Neutrophil (primary cell): ENCODE data around the gene ISG20L2.
A peak's percentile ranks its signal among the peaks of the same experiment; 100 is the strongest.

ENCODE experiments used
- H3K27ac ChIP-seq: fragments of 200-600 bp; sonication (generic); 2 replicates; pipeline ENCODE4 v1.5.1; 2016; ENCODE audit warnings: mild to moderate bottlenecking, moderate library complexity
- H3K27me3 ChIP-seq: fragments of 200-600 bp; sonication (generic); 2 replicates; pipeline ENCODE4 v1.6.0; 2016; ENCODE audit warnings: mild to moderate bottlenecking
- H3K36me3 ChIP-seq: fragments of 200-600 bp; sonication (generic); 2 replicates; pipeline ENCODE4 v1.5.1; 2017
- H3K4me1 ChIP-seq, 2 experiments: fragments of 200-600 bp in 1 of 2; sonication (generic) in 1 of 2; 1 replicate in 1 of 2; 2 replicates in 1 of 2; pipeline versions ENCODE4 v1.5.1 to v1.6.1; 2013 to 2016; ENCODE audit warnings: low read depth in 1 of 2, low read length in 1 of 2, mild to moderate bottlenecking in 1 of 2, moderate library complexity in 1 of 2; ENCODE audit not compliant: control insufficient read depth in 1 of 2, insufficient read depth in 1 of 2
- H3K4me3 ChIP-seq, 2 experiments: fragments of 200-600 bp in 1 of 2; sonication (generic) in 1 of 2; 1 replicate in 1 of 2; 2 replicates in 1 of 2; pipeline ENCODE4 v1.5.1; 2013 to 2016; ENCODE audit warnings: low read depth in 1 of 2, low read length in 1 of 2, mild to moderate bottlenecking in 1 of 2, moderate library complexity in 1 of 2
- H3K9me3 ChIP-seq: fragments of 200-600 bp; sonication (generic); 2 replicates; pipeline ENCODE4 v1.5.1; 2016
- CTCF ChIP-seq: fragments of 200-600 bp; sonication (generic); IDR thresholded peaks from 2 replicates; pipeline ENCODE4 v1.5.1; 2016; ENCODE audit warnings: antibody characterized with exemption

ISG20L2 gene

GRCh38 chr1:156740741-156741480, 12.3 kb upstream of the ISG20L2 start, which contains the start of gene MRPL24:
Gene MRPL24 (minus strand): TSS chr1:156741088. CDS start chr1:156738704, 2,384 bp downstream.
- no peaks in the 10 kb centered on the region for H3K9me3 ChIP-seq
- TF ChIP-seq CTCF, result peak; percentile 28
- H3K4me3 ChIP-seq, result peak within 1 kb of the TSS; percentile 77 to 82
- H3K36me3 ChIP-seq, result peaks cover 41% of the 10 kb centered on the region
- H3K27ac ChIP-seq, result peak within 1 kb of the TSS; percentile 90
- H3K27me3 ChIP-seq, result no peaks in the 10 kb centered on the region
- H3K4me1 ChIP-seq, result peaks cover 33 to 39% of the 10 kb centered on the region in 2 experiments

- no peak for TF ChIP-seq CTCF
- Histone ChIP-seq H3K27me3 (no peaks in the 10 kb centered on the region), H3K9me3 (no peaks in the 10 kb centered on the region), H3K4me3 (peak overlapping the region; percentile 77 to 82), H3K36me3 (peaks cover 44% of the 10 kb centered on the region), H3K27ac (peak overlapping the region; percentile 90), H3K4me1 (peaks cover 27 to 33% of the 10 kb centered on the region in 2 experiments)
Measured at GRCh38 chr1:156740237-156740740, 11.7 kb upstream of the ISG20L2 start.

GRCh38 chr1:156738916-156739315, 10.3 kb upstream of the ISG20L2 start:
- no peaks in the 10 kb centered on the region for H3K9me3 ChIP-seq
- H3K4me1 ChIP-seq, result peaks cover 16 to 25% of the 10 kb centered on the region in 2 experiments
- no peak overlapping the region for H3K27ac ChIP-seq
- peaks cover 42% of the 10 kb centered on the region for H3K36me3 ChIP-seq
- H3K4me3 ChIP-seq, result no peak overlapping the region
- no peaks in the 10 kb centered on the region for H3K27me3 ChIP-seq
- TF ChIP-seq CTCF, result no peak

- TF ChIP-seq CTCF, result no peak
- H3K27ac ChIP-seq, result no peak overlapping the region
- no peak overlapping the region for H3K4me3 ChIP-seq
- no peaks in the 10 kb centered on the region for H3K27me3 ChIP-seq
- H3K4me1 ChIP-seq, result peaks cover 16 to 20% of the 10 kb centered on the region in 2 experiments
- H3K36me3 ChIP-seq, result peaks cover 42% of the 10 kb centered on the region
- no peaks in the 10 kb centered on the region for H3K9me3 ChIP-seq
Measured at GRCh38 chr1:156738407-156738806, 9.8 kb upstream of the ISG20L2 start.

- Histone ChIP-seq H3K4me1 (peaks cover 4 to 6% of the 10 kb centered on the region in 2 experiments), H3K9me3 (no peaks in the 10 kb centered on the region), H3K27ac (no peak overlapping the region), H3K27me3 (no peaks in the 10 kb centered on the region), H3K4me3 (no peak overlapping the region), H3K36me3 (peaks cover 52% of the 10 kb centered on the region)
- TF ChIP-seq CTCF, result no peak
Measured at GRCh38 chr1:156733989-156734584, 5.5 kb upstream of the ISG20L2 start.
